K562 (cell line): ENCODE measurements around the gene FOSL1. TPM values are rescaled to one million over a fixed set of nuclear protein-coding genes. Genes with fewer than 3 reads are reported as not detected.

Experiments used
- ARID1B ChIP-seq: fragments of 450-650 bp; IDR thresholded peaks from 2 replicates; pipeline ENCODE4 v1.6.1; 2016; ENCODE audit warnings: antibody characterized with exemption, mild to moderate bottlenecking, inconsistent platforms
- ATF1 ChIP-seq, 2 experiments: fragments of 450-650 bp in 1 of 2; IDR thresholded peaks; 2 replicates each; pipeline ENCODE4 v1.6.1; 2016; ENCODE audit warnings: missing compliant biosample characterization in 1 of 2, missing genetic modification characterization in 1 of 2
- CBFA2T2 ChIP-seq: fragments of 450-650 bp; conservative IDR thresholded peaks from 2 replicates; pipeline ENCODE4 v1.6.1; 2017; ENCODE audit warnings: mild to moderate bottlenecking
- CHD2 ChIP-seq: IDR thresholded peaks from 2 replicates; pipeline ENCODE4 v1.6.1; 2011; ENCODE audit warnings: low read depth, low read length
- E2F3 ChIP-seq: fragments of 250-450 bp; sonication (Bioruptor Pico); IDR thresholded peaks from 2 replicates; pipeline ENCODE4 v1.4.0; 2020; ENCODE audit warnings: mild to moderate bottlenecking
- EHMT2 ChIP-seq: fragments of 450-650 bp; IDR thresholded peaks from 2 replicates; pipeline ENCODE4 v1.6.1; 2018; ENCODE audit warnings: antibody characterized with exemption
- EP300 ChIP-seq: IDR thresholded peaks from 2 replicates; pipeline ENCODE4 v1.6.1; 2012; ENCODE audit warnings: low read length, improper control_type of control experiment
- HDAC6 ChIP-seq: IDR thresholded peaks from 2 replicates; pipeline ENCODE4 v1.6.1; 2012; ENCODE audit warnings: low read depth, mild to moderate bottlenecking, control low read depth, inconsistent platforms, low read length, moderate library complexity
- JUND ChIP-seq, 2 experiments: IDR thresholded peaks; 2 replicates in 1 of 2; 3 replicates in 1 of 2; pipeline ENCODE4 v1.6.1; 2011; ENCODE audit warnings: borderline replicate concordance in 2 of 2, low read depth in 2 of 2, low read length in 2 of 2, improper control_type of control experiment in 1 of 2, missing biosample characterization in 1 of 2, missing genetic modification characterization in 1 of 2, missing genetic modification reagents in 1 of 2
- LARP7 ChIP-seq: fragments of 450-650 bp; IDR thresholded peaks from 2 replicates; pipeline ENCODE4 v1.6.1; 2016
- MEIS2 ChIP-seq: fragments of 450-650 bp; IDR thresholded peaks from 2 replicates; pipeline ENCODE4 v1.6.1; 2014; ENCODE audit warnings: mild to moderate bottlenecking; ENCODE audit not compliant: partially characterized antibody
- MTA2 ChIP-seq: fragments of 450-650 bp; IDR thresholded peaks from 2 replicates; pipeline ENCODE4 v1.6.1; 2016; ENCODE audit warnings: low read depth
- NR2C1 ChIP-seq, 2 experiments: fragments of 450-650 bp; IDR thresholded peaks; 2 replicates each; pipeline ENCODE4 v1.6.1; 2017; ENCODE audit warnings: mild to moderate bottlenecking in 2 of 2, antibody characterized with exemption in 1 of 2, inconsistent platforms in 1 of 2, missing compliant biosample characterization in 1 of 2, missing genetic modification characterization in 1 of 2
- RUNX1 ChIP-seq: sonication (generic); IDR thresholded peaks from 2 replicates; pipeline ENCODE4 v1.6.1; 2016; ENCODE audit warnings: antibody characterized with exemption, low read depth
- SNIP1 ChIP-seq: fragments of 450-650 bp; IDR thresholded peaks from 2 replicates; pipeline ENCODE4 v1.7.1; 2017; ENCODE audit warnings: low read depth, mild to moderate bottlenecking
- TCF3 ChIP-seq: sonication (generic); formaldehyde crosslinking; IDR thresholded peaks from 2 replicates; pipeline ENCODE4 v1.4.0; 2020; ENCODE audit warnings: mild to moderate bottlenecking, missing genetic modification reagents
- XRCC4 ChIP-seq: IDR thresholded peaks from one replicate; pipeline ENCODE4 v1.6.1; 2011; ENCODE audit not compliant: insufficient read depth, insufficient read length; ENCODE audit errors: extremely low read depth
- ZBTB8A ChIP-seq: fragments of 450-650 bp; IDR thresholded peaks from 2 replicates; pipeline ENCODE4 v1.6.1; 2018; ENCODE audit warnings: mild to moderate bottlenecking, moderate library complexity; ENCODE audit not compliant: partially characterized antibody
- ZNF134 ChIP-seq: fragments of 250-450 bp; sonication (Bioruptor Pico); conservative IDR thresholded peaks from 2 replicates; pipeline ENCODE4 v1.4.0; 2020
- ZNF347 ChIP-seq: fragments of 450-650 bp; formaldehyde crosslinking; IDR thresholded peaks from 2 replicates; pipeline ENCODE4 v1.4.0; 2020; ENCODE audit warnings: low read depth, mild to moderate bottlenecking, moderate library complexity
- ZNF586 ChIP-seq: fragments of 450-650 bp; formaldehyde crosslinking; conservative IDR thresholded peaks from 2 replicates; pipeline ENCODE4 v1.4.0; 2020; ENCODE audit warnings: mild to moderate bottlenecking, moderate library complexity
- ZNF764 ChIP-seq: fragments of 250-450 bp; sonication (Bioruptor Pico); IDR thresholded peaks from 2 replicates; pipeline ENCODE4 v1.4.0; 2020; ENCODE audit warnings: low read depth, mild to moderate bottlenecking, moderate library complexity
- ZZZ3 ChIP-seq: fragments of 450-650 bp; IDR thresholded peaks from 2 replicates; pipeline ENCODE4 v1.6.1; 2016; ENCODE audit warnings: antibody characterized with exemption, mild to moderate bottlenecking, moderate library complexity
- polyA plus RNA-seq, 8 experiments: library from polyadenylated mRNA; depleted of rRNA in 4 of 8; stranded (reverse) in 5 of 8; unstranded in 3 of 8; fragments of >200 nt; fragmentation: Nextera tagmentation in 2 of 8; fragmentation: Illumina TruSeq in 1 of 8; extraction: Ambion mirVana in 2 of 8; extraction: Trizol in 1 of 8; gene quantifications; 2 replicates each; pipeline versions ENCODE4 v1.2.1 to v1.2.3, GENCODE V29; 2011 to 2014; ENCODE audit warnings: inconsistent platforms in 1 of 8, missing spikeins in 1 of 8
- total RNA-seq, 7 experiments: library from RNA; depleted of rRNA in 6 of 7; stranded (reverse); fragments of >200 nt in 6 of 7; fragmentation: Illumina TruSeq in 2 of 7; extraction: Trizol in 2 of 7; gene quantifications; 2 replicates each; pipeline versions ENCODE4 v1.2.1 to v1.2.3, GENCODE V29; 2011 to 2021; ENCODE audit warnings: low replicate concordance in 1 of 7
- TF ChIP-seq, protein P1 (sequence below): sonication (generic); IDR thresholded peaks from 2 replicates; pipeline ENCODE4 v1.6.1; 2016
- TF ChIP-seq, protein P2 (sequence below): fragments of 250-450 bp; sonication (Bioruptor Pico); IDR thresholded peaks from 2 replicates; pipeline ENCODE4 v1.5.0; 2021
- TF ChIP-seq, protein P3 (sequence below): fragments of 250-450 bp; sonication (Bioruptor Pico); IDR thresholded peaks from 2 replicates; pipeline ENCODE4 v1.5.0; 2021
- TF ChIP-seq, protein P4 (sequence below): IDR thresholded peaks from 2 replicates; pipeline ENCODE4 v1.6.1; 2012; ENCODE audit warnings: low read depth, low read length, improper control_type of control experiment, borderline replicate concordance

Gene FOSL1
- total and polyA plus RNA-seq, 9 of the 15 experiments (the other 6 are each of a cell fraction or from before 2014, with no cell fraction given): 3.5 to 39.6 (median 10.0) TPM

DNA sequence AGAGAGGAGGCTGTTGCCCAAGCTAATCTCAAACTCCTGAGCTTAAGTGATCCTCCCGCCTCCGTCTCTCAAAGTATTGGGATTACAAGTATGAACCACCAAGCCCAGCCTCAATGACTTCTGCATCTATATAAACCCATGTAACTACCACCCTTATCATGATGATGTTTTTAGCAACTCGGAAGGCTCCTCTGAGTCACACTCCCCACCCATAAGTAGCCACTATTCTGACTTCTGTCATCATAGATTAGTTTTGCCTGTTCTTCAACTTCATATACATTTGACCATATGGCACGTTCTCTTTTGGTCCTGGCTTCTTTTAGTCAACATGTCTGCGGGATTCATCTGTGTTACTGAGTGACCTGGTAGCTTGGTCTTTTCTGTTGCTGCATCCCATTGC lies 6.4 kb upstream of the FOSL1 start (continued):
- TF ChIP-seq ZNF347: no peak
- TF ChIP-seq MEIS2: peak; percentile 78
- TF ChIP-seq RUNX1: no peak
- TF ChIP-seq CBFA2T2: 0 out of 2 replicates have a peak, but pooled peaks have one; percentile 6
- TF ChIP-seq, protein P1, sequence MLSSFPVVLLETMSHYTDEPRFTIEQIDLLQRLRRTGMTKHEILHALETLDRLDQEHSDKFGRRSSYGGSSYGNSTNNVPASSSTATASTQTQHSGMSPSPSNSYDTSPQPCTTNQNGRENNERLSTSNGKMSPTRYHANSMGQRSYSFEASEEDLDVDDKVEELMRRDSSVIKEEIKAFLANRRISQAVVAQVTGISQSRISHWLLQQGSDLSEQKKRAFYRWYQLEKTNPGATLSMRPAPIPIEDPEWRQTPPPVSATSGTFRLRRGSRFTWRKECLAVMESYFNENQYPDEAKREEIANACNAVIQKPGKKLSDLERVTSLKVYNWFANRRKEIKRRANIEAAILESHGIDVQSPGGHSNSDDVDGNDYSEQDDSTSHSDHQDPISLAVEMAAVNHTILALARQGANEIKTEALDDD: peak; percentile 86
- no peak for TF ChIP-seq ZNF134 (CRISPR knock-in tag)
- peak; percentile 55 for TF ChIP-seq TCF3
- no peak for TF ChIP-seq SNIP1
- TF ChIP-seq, protein P2, sequence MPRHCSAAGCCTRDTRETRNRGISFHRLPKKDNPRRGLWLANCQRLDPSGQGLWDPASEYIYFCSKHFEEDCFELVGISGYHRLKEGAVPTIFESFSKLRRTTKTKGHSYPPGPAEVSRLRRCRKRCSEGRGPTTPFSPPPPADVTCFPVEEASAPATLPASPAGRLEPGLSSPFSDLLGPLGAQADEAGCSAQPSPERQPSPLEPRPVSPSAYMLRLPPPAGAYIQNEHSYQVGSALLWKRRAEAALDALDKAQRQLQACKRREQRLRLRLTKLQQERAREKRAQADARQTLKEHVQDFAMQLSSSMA: no peak
- TF ChIP-seq E2F3 (CRISPR knock-in tag): no peak
- no peak for TF ChIP-seq ATF1 (CRISPR knock-in tag; IDR thresholded peaks at IDR 0.05)
- peak; percentile 30; the same call in 1 of the 2 replicates for TF ChIP-seq ATF1 (tag; IDR thresholded peaks at IDR 0.05)
- TF ChIP-seq XRCC4: no peak
- no peak for TF ChIP-seq CHD2
- TF ChIP-seq ZNF764: peak; percentile 54; the same call in 1 of the 2 replicates
- TF ChIP-seq HDAC6: no peak
- no peak for TF ChIP-seq ZNF586 (CRISPR knock-in tag)
- TF ChIP-seq, protein P3, sequence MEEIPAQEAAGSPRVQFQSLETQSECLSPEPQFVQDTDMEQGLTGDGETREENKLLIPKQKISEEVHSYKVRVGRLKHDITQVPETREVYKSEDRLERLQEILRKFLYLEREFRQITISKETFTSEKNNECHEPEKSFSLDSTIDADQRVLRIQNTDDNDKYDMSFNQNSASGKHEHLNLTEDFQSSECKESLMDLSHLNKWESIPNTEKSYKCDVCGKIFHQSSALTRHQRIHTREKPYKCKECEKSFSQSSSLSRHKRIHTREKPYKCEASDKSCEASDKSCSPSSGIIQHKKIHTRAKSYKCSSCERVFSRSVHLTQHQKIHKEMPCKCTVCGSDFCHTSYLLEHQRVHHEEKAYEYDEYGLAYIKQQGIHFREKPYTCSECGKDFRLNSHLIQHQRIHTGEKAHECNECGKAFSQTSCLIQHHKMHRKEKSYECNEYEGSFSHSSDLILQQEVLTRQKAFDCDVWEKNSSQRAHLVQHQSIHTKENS (CRISPR knock-in tag): no peak
- peak; percentile 50; the same call in 1 of the 2 replicates for TF ChIP-seq EP300
- TF ChIP-seq ZZZ3: no peak
- TF ChIP-seq MTA2: peak; percentile 36; the same call in 1 of the 2 replicates
- no peak for TF ChIP-seq LARP7
- TF ChIP-seq ZBTB8A: no peak
- TF ChIP-seq EHMT2: no peak
- peak; percentile 83 for TF ChIP-seq ARID1B
- no peak for TF ChIP-seq NR2C1 (IDR thresholded peaks at IDR 0.05)
- TF ChIP-seq NR2C1 (tag; IDR thresholded peaks at IDR 0.05): no peak
- TF ChIP-seq JUND (IDR thresholded peaks at IDR 0.05; ENCODE audit: borderline replicate concordance, low read depth, low read length): peak; percentile 91
- TF ChIP-seq JUND (tag; IDR thresholded peaks at IDR 0.05; ENCODE audit: borderline replicate concordance, low read depth, low read length): peak; percentile 86; the same call in 2 of the 3 replicates
- TF ChIP-seq, protein P4, sequence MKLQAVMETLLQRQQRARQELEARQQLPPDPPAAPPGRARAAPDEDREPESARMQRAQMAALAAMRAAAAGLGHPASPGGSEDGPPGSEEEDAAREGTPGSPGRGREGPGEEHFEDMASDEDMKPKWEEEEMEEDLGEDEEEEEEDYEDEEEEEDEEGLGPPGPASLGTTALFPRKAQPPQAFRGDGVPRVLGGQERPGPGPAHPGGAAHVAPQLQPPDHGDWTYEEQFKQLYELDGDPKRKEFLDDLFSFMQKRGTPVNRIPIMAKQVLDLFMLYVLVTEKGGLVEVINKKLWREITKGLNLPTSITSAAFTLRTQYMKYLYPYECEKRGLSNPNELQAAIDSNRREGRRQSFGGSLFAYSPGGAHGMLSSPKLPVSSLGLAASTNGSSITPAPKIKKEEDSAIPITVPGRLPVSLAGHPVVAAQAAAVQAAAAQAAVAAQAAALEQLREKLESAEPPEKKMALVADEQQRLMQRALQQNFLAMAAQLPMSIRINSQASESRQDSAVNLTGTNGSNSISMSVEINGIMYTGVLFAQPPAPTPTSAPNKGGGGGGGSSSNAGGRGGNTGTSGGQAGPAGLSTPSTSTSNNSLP: peak; percentile 13; the same call in 1 of the 2 replicates
